Fibroblast of lung (primary cell): ENCODE results near the gene LANCL3. TPM values are rescaled to one million over a fixed set of nuclear protein-coding genes. Genes with fewer than 3 reads are reported as not detected.
A peak's percentile ranks its signal among the peaks of the same experiment; 100 is the strongest.

Experiments
- DNase-seq, 2 donors: peaks; one replicate each; pipeline versions ENCODE4 v3.0.0 to v3.0.0-alpha.2; 2010; ENCODE audit warnings: low read depth in 2 of 2
- H2AFZ ChIP-seq: 2 replicates; pipeline ENCODE4 v1.5.1; 2012; ENCODE audit warnings: low read length, control low read depth, inconsistent platforms
- H3K27ac ChIP-seq: 2 replicates; pipeline ENCODE4 v1.5.1; 2011; ENCODE audit warnings: low read length, control low read depth; ENCODE audit not compliant: insufficient read depth
- H3K27me3 ChIP-seq: 2 replicates; pipeline ENCODE4 v1.5.1; 2011; ENCODE audit warnings: mild to moderate bottlenecking, low read length; ENCODE audit not compliant: control insufficient read depth, insufficient read depth
- H3K36me3 ChIP-seq: 2 replicates; pipeline ENCODE4 v1.5.1; 2011; ENCODE audit warnings: low read length; ENCODE audit not compliant: control insufficient read depth, insufficient read depth
- H3K4me1 ChIP-seq: 2 replicates; pipeline ENCODE4 v1.5.1; 2011; ENCODE audit warnings: low read length; ENCODE audit not compliant: control insufficient read depth, insufficient read depth; ENCODE audit errors: extremely low read depth
- H3K4me2 ChIP-seq: 2 replicates; pipeline ENCODE4 v1.5.1; 2011; ENCODE audit warnings: low read length, control low read depth; ENCODE audit not compliant: insufficient read depth; ENCODE audit errors: extremely low read depth
- H3K4me3 ChIP-seq, 4 experiments: fragments of 200-600 bp in 1 of 4; sonication (generic) in 1 of 4; replicated peaks in 1 of 4; 2 replicates each; pipeline ENCODE4 v1.5.1; 2011 to 2016; ENCODE audit warnings: low read length in 4 of 4, low read depth in 3 of 4, mild to moderate bottlenecking in 3 of 4, control low read depth in 2 of 4, inconsistent platforms in 1 of 4, mixed read lengths in 1 of 4; ENCODE audit not compliant: insufficient read depth in 1 of 4; ENCODE audit errors: control extremely low read depth in 1 of 4
- H3K79me2 ChIP-seq: 2 replicates; pipeline ENCODE4 v1.5.1; 2012; ENCODE audit warnings: mild to moderate bottlenecking, low read length, inconsistent platforms; ENCODE audit not compliant: control insufficient read depth, insufficient read depth
- H3K9ac ChIP-seq: 2 replicates; pipeline ENCODE4 v1.5.1; 2011; ENCODE audit warnings: mild to moderate bottlenecking, low read length, control low read depth; ENCODE audit not compliant: insufficient read depth
- H3K9me3 ChIP-seq: 2 replicates; pipeline ENCODE4 v1.5.1; 2012; ENCODE audit warnings: low read depth, low read length; ENCODE audit not compliant: control insufficient read depth, insufficient read depth
- H4K20me1 ChIP-seq: 2 replicates; pipeline ENCODE4 v1.5.1; 2011; ENCODE audit warnings: low read length; ENCODE audit not compliant: control insufficient read depth, insufficient read depth; ENCODE audit errors: extremely low read depth
- EZH2 ChIP-seq: IDR thresholded peaks from 2 replicates; pipeline ENCODE4 v1.5.1; 2012; ENCODE audit warnings: low read length, control low read depth, mild to moderate bottlenecking; ENCODE audit errors: missing control alignments
- polyA plus RNA-seq, 2 donors: library from polyadenylated mRNA; depleted of rRNA in 1 of 2; stranded (reverse) in 1 of 2; unstranded in 1 of 2; fragments of >200 nt; gene quantifications; 2 replicates each; pipeline ENCODE4 v1.2.1, GENCODE V29; 2011 to 2012; ENCODE audit warnings: missing spikeins in 1 of 2
- total RNA-seq: library from RNA; depleted of rRNA; stranded (reverse); fragments of >200 nt; gene quantifications from 2 replicates; pipeline ENCODE4 v1.2.1, GENCODE V29; 2014
- TF ChIP-seq, protein P1 (sequence below), 2 donors: IDR thresholded peaks in 1 of 2; conservative IDR thresholded peaks in 1 of 2; 1 replicate in 1 of 2; 2 replicates in 1 of 2; pipeline ENCODE4 v1.5.1; 2011 to 2012; ENCODE audit warnings: low read length in 2 of 2, control low read depth in 1 of 2, inconsistent platforms in 1 of 2, low read depth in 1 of 2, mild to moderate bottlenecking in 1 of 2

LANCL3 gene
- total and polyA plus RNA-seq, 2 donors (not counting 1 experiment from before 2014, with no cell fraction given) = under 0.01 to 0.02 TPM

GRCh38 chrX:37712458-37712857, 141.0 kb downstream of the LANCL3 start:
- Histone ChIP-seq H3K9ac (no peak overlapping the region), H3K79me2 (no peaks in the 10 kb centered on the region), H3K9me3 (no peaks in the 10 kb centered on the region), H3K4me1 (no peaks in the 10 kb centered on the region), H4K20me1 (no peaks in the 10 kb centered on the region), H3K4me2 (no peak overlapping the region), H3K36me3 (no peaks in the 10 kb centered on the region), H2AFZ (no peak overlapping the region), H3K27ac (no peak overlapping the region), H3K4me3 (no peak overlapping the region), H3K27me3 (no peaks in the 10 kb centered on the region)
- TF ChIP-seq, protein P1, sequence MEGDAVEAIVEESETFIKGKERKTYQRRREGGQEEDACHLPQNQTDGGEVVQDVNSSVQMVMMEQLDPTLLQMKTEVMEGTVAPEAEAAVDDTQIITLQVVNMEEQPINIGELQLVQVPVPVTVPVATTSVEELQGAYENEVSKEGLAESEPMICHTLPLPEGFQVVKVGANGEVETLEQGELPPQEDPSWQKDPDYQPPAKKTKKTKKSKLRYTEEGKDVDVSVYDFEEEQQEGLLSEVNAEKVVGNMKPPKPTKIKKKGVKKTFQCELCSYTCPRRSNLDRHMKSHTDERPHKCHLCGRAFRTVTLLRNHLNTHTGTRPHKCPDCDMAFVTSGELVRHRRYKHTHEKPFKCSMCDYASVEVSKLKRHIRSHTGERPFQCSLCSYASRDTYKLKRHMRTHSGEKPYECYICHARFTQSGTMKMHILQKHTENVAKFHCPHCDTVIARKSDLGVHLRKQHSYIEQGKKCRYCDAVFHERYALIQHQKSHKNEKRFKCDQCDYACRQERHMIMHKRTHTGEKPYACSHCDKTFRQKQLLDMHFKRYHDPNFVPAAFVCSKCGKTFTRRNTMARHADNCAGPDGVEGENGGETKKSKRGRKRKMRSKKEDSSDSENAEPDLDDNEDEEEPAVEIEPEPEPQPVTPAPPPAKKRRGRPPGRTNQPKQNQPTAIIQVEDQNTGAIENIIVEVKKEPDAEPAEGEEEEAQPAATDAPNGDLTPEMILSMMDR (conservative IDR thresholded peaks at IDR 0.05 in 1 of 2, IDR thresholded peaks at IDR 0.05 in 1 of 2; ENCODE audit: low read depth in 1 of 2, low read length in 2 of 2) = no peak
- TF ChIP-seq EZH2 = no peak
- peak; percentile 4 to 53 for DNase-seq

- Histone ChIP-seq H4K20me1 (no peaks in the 10 kb centered on the region), H3K27ac (no peak overlapping the region), H3K4me3 (no peak overlapping the region), H3K4me2 (no peak overlapping the region), H3K9ac (no peak overlapping the region), H3K4me1 (no peaks in the 10 kb centered on the region), H3K9me3 (no peaks in the 10 kb centered on the region), H3K27me3 (no peaks in the 10 kb centered on the region), H3K36me3 (no peaks in the 10 kb centered on the region), H2AFZ (no peak overlapping the region), H3K79me2 (no peaks in the 10 kb centered on the region)
- no peak for DNase-seq
- TF ChIP-seq, protein P1 (conservative IDR thresholded peaks at IDR 0.05 in 1 of 2, IDR thresholded peaks at IDR 0.05 in 1 of 2; ENCODE audit: low read depth in 1 of 2, low read length in 2 of 2) = no peak
- TF ChIP-seq EZH2 = no peak
Measured at GRCh38 chrX:37714479-37714878, 143.0 kb downstream of the LANCL3 start.

DNA sequence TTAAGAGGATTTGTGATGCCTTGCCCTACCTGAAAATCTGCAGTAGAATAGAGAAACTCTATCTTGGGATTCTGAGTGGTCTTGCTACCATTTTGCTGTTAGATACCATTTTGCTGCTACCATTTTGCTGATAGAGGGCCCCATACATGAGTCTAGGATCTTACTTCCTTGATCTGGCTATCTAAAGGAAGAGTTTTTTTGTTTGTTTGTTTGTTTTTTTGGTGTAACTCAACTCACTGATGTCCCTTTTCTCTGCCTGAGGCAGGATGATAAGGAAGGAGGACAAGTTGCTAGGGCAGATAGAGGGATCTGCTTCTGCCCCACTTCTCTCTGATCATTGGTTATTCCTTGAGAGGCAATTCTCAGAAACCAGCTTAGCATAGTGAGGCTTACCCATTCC, 145.1 kb downstream of the LANCL3 start:
- H3K79me2 ChIP-seq = no peaks in the 10 kb centered on the region
- no peaks in the 10 kb centered on the region for H3K36me3 ChIP-seq
- no peak overlapping the region for H3K4me3 ChIP-seq
- no peak for DNase-seq
- no peak overlapping the region for H3K4me2 ChIP-seq
- H3K27ac ChIP-seq = no peak overlapping the region
- no peak for TF ChIP-seq EZH2
- TF ChIP-seq, protein P1 (conservative IDR thresholded peaks at IDR 0.05 in 1 of 2, IDR thresholded peaks at IDR 0.05 in 1 of 2; ENCODE audit: low read depth in 1 of 2, low read length in 2 of 2) = no peak
- H4K20me1 ChIP-seq = no peaks in the 10 kb centered on the region
- no peaks in the 10 kb centered on the region for H3K27me3 ChIP-seq
- no peaks in the 10 kb centered on the region for H3K9me3 ChIP-seq
- H2AFZ ChIP-seq = no peak overlapping the region
- no peaks in the 10 kb centered on the region for H3K4me1 ChIP-seq
- no peak overlapping the region for H3K9ac ChIP-seq
